HG03571 (cell line): ENCODE data around the gene HAND2.

Experiments used
- ATAC-seq: cut with Tn5 transposase; IDR thresholded peaks from one replicate; pipeline ENCODE4 v1.9.1; 2021; ENCODE audit not compliant: unreplicated experiment

Gene HAND2

GRCh38 chr4:173478913-173479283 is 51.1 kb downstream of the HAND2 start:
- ATAC-seq = no peak

- no peak for ATAC-seq
Observed at GRCh38 chr4:173478201-173478912, 51.7 kb downstream of the HAND2 start.

DNA sequence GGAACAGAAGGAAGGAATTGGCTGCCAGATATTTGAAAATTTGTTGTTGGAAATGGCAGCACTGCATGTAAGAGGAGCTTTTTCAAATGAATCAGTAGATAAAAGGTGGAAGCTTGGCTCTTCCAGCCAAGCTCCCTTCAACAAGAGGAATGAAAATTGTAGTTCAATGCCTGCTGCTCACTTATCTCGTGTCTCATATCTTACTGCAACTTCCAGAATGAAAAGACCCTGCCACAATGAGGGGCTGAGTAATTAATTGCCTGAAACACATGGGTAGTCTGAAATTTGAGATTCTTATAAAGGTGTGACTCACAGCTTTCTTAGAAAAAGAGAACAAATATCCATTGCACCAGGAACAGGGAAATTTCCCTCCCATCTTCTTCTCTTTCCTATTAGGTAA is 53.0 kb downstream of the HAND2 start:
- ATAC-seq = no peak
